Measurements from ENCODE around the gene CMIP. TPM values are rescaled to one million over a fixed set of nuclear protein-coding genes. Genes with fewer than 3 reads are reported as not detected.

The CMIP gene
- total RNA-seq, 4 donors from 2014 or later, result 40.0 to 69.6 (median 47.0) TPM

GRCh38 chr16:81461766-81462165 lies 17.2 kb downstream of the CMIP start:
- Histone ChIP-seq H3K36me3 (no peaks in the 10 kb centered on the region), H3K27ac (no peak overlapping the region), H3K4me3 (no peak overlapping the region), H3K9me3 (no peaks in the 10 kb centered on the region), H3K4me1 (peaks cover 12 to 57% (median 25%) of the 10 kb centered on the region in 4 donors), H3K27me3 (no peaks in the 10 kb centered on the region)
- in situ Hi-C loops (cut with MboI; ENCODE audit: low pct_ligation_motif_present in 1 of 4, low pct_unique_long_range_greater_than_20kb in 1 of 4, low sequenced_read_pairs in 3 of 4) (no loop called here), intact Hi-C loops (cut with DNase I; ENCODE audit: low total_unique reads) (no loop called here)
- WGBS, 2 donors (ENCODE audit: low coverage in 1 of 2), result 85 to 100% methylated on average over 2 to 4 of the region's 4 CpGs
- no peak for DNase-seq
- TF ChIP-seq POLR2AphosphoS5 (IDR thresholded peaks at IDR 0.05) (no peak), POLR2A (IDR thresholded peaks at IDR 0.05) (no peak), EP300 (IDR thresholded peaks at IDR 0.05; ENCODE audit: low read depth) (no peak), CTCF (IDR thresholded peaks at IDR 0.05) (no peak)

- DNase-seq, result no peak
- H3K4me1 ChIP-seq, result peaks cover 4 to 53% (median 16%) of the 10 kb centered on the region in 4 donors
- TF ChIP-seq CTCF (IDR thresholded peaks at IDR 0.05), result no peak
- no peak for TF ChIP-seq EP300 (IDR thresholded peaks at IDR 0.05; ENCODE audit: low read depth)
- TF ChIP-seq POLR2A (IDR thresholded peaks at IDR 0.05), result no peak
- no peak for TF ChIP-seq POLR2AphosphoS5 (IDR thresholded peaks at IDR 0.05)
- H3K4me3 ChIP-seq, result no peak overlapping the region
- no peak overlapping the region for H3K27ac ChIP-seq
- intact Hi-C loops (cut with DNase I; ENCODE audit: low total_unique reads) (no loop called here), in situ Hi-C loops (cut with MboI; ENCODE audit: low pct_ligation_motif_present in 1 of 4, low pct_unique_long_range_greater_than_20kb in 1 of 4, low sequenced_read_pairs in 3 of 4) (no loop called here)
- no peaks in the 10 kb centered on the region for H3K9me3 ChIP-seq
- no peaks in the 10 kb centered on the region for H3K27me3 ChIP-seq
- no peaks in the 10 kb centered on the region for H3K36me3 ChIP-seq
- WGBS, 2 donors (ENCODE audit: low coverage in 1 of 2), result 64% methylated on average over 4 of the region's 4 CpGs; no CpG with 5 or more reads in 1 of the 2 donors
These were observed 18.1 kb downstream of the CMIP start for GRCh38 chr16:81462683-81463082.

- H3K9me3 ChIP-seq, result no peaks in the 10 kb centered on the region
These were observed 18.8 kb downstream of the CMIP start for GRCh38 chr16:81463296-81463890.

GRCh38 chr16:81464279-81464678 lies 19.7 kb downstream of the CMIP start:
- Histone ChIP-seq H3K4me1 (peaks cover 4 to 54% (median 11%) of the 10 kb centered on the region in 4 donors), H3K27me3 (no peaks in the 10 kb centered on the region), H3K27ac (no peak overlapping the region), H3K9me3 (no peaks in the 10 kb centered on the region), H3K36me3 (no peaks in the 10 kb centered on the region), H3K4me3 (no peak overlapping the region)
- TF ChIP-seq CTCF (IDR thresholded peaks at IDR 0.05) (no peak), POLR2AphosphoS5 (IDR thresholded peaks at IDR 0.05) (no peak), EP300 (IDR thresholded peaks at IDR 0.05; ENCODE audit: low read depth) (no peak), POLR2A (IDR thresholded peaks at IDR 0.05) (no peak)
- DNase-seq, result no peak
- intact Hi-C loops (cut with DNase I; ENCODE audit: low total_unique reads) (no loop called here), in situ Hi-C loops (cut with MboI; ENCODE audit: low pct_ligation_motif_present in 1 of 4, low pct_unique_long_range_greater_than_20kb in 1 of 4, low sequenced_read_pairs in 3 of 4) (no loop called here)
- WGBS, 2 donors (ENCODE audit: low coverage in 1 of 2), result 88 to 100% methylated on average over 1 to 5 of the region's 5 CpGs

More at GRCh38 chr16:81463296-81463890, 18.8 kb downstream of the CMIP start:
- no peak for TF ChIP-seq CTCF (IDR thresholded peaks at IDR 0.05)
- TF ChIP-seq EP300 (IDR thresholded peaks at IDR 0.05; ENCODE audit: low read depth), result no peak
- TF ChIP-seq POLR2A (IDR thresholded peaks at IDR 0.05), result no peak
- TF ChIP-seq POLR2AphosphoS5 (IDR thresholded peaks at IDR 0.05), result no peak
- no peak overlapping the region for H3K4me3 ChIP-seq
- H3K27ac ChIP-seq, result no peak overlapping the region
- DNase-seq, result no peak
- intact Hi-C loops (cut with DNase I; ENCODE audit: low total_unique reads), result no loop called here
- in situ Hi-C loops (cut with MboI; ENCODE audit: low pct_ligation_motif_present in 1 of 4, low pct_unique_long_range_greater_than_20kb in 1 of 4, low sequenced_read_pairs in 3 of 4), result no loop called here
- 45 to 83% methylated on average over 2 to 16 of the region's 16 CpGs for WGBS, 2 donors (ENCODE audit: low coverage in 1 of 2)
- no peaks in the 10 kb centered on the region for H3K27me3 ChIP-seq
- no peaks in the 10 kb centered on the region for H3K36me3 ChIP-seq
- H3K4me1 ChIP-seq, result peaks cover 4 to 47% (median 10%) of the 10 kb centered on the region in 4 donors

All from transverse colon (tissue), 4 donors.